Ascending aorta (tissue), 2 donors: Measurements from ENCODE around the gene POC1A. TPM values are rescaled to one million over a fixed set of nuclear protein-coding genes. Genes with fewer than 3 reads are reported as not detected.
A peak's percentile ranks its signal among the peaks of the same experiment; 100 is the strongest.
"Not testable (repeated sequence)": the region's sequence is repeated elsewhere in the genome, so short reads cannot be mapped to it uniquely, and the experiment has no call there.

Experiments
- DNase-seq, 2 donors: peaks; one replicate each; pipeline ENCODE4 v3.0.0-alpha.2; 2019; ENCODE audit warnings: low spot score in 2 of 2
- H3K27ac ChIP-seq, 2 donors: fragments of 200-600 bp; sonication (generic); one replicate each; pipeline ENCODE4 v1.5.1; 2016 to 2017; ENCODE audit warnings: mild to moderate bottlenecking in 1 of 2
- H3K27me3 ChIP-seq: fragments of 200-600 bp; sonication (generic); one replicate; pipeline ENCODE4 v1.5.1; 2017
- H3K36me3 ChIP-seq, 2 donors: fragments of 200-600 bp; sonication (generic); one replicate each; pipeline ENCODE4 v1.5.1; 2016
- H3K4me1 ChIP-seq, 2 donors: fragments of 200-600 bp; sonication (generic); one replicate each; pipeline ENCODE4 v1.5.1; 2016 to 2017; ENCODE audit warnings: mild to moderate bottlenecking in 1 of 2
- H3K4me3 ChIP-seq, 2 donors: fragments of 200-600 bp; sonication (generic); one replicate each; pipeline ENCODE4 v1.5.1; 2016 to 2017; ENCODE audit warnings: mild to moderate bottlenecking in 1 of 2
- H3K9me3 ChIP-seq, 2 donors: fragments of 200-600 bp; sonication (generic); one replicate each; pipeline ENCODE4 v1.5.1; 2016
- CTCF ChIP-seq, 3 experiments: fragments of 200-600 bp in 2 of 3; fragments of 450-650 bp in 1 of 3; sonication (generic) in 2 of 3; IDR thresholded peaks; one replicate each; pipeline ENCODE4 v1.5.1; 2016 to 2019; ENCODE audit warnings: antibody characterized with exemption in 3 of 3, mild to moderate bottlenecking in 1 of 3, moderate library complexity in 1 of 3
- intact Hi-C: fragments of 100-400 bp; cut with DNase I; formaldehyde crosslinking; loops from one replicate; pipeline ENCODE4 v1.15.1; 2023
- total RNA-seq: library from RNA; depleted of rRNA; stranded (reverse); fragments of >200 nt; gene quantifications from one replicate; pipeline ENCODE4 v1.1.0, GENCODE V29; 2016

Gene POC1A
- total RNA-seq, 1 donor from 2014 or later, result not detected

- peak overlapping the region in 1 of 2 donors; percentile 3 for H3K27ac ChIP-seq
Measured at GRCh38 chr3:52037291-52037690, 116.9 kb downstream of the POC1A start.

DNA sequence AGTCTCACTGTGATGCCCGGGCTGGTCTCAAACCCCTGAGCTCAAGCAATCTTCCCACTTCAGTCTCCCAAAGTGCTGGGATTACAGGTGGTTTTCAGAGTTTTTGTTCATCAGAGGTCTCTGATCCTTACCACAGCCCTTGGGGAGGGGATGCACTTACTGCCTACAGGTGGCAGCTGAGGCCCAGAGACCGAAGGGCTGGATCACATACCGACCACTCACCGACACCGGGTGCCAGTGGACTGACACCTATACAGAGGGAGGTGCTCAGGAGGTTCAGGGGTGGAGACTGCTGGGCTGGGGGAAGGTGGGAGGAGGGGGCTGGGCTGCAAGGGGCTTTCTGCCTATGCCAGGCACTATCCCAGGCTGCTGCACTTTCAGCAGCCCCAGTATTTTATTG, 117.4 kb downstream of the POC1A start:
- no peaks in the 10 kb centered on the region for H3K36me3 ChIP-seq
- no peak for TF ChIP-seq CTCF (IDR thresholded peaks at IDR 0.05)
- H3K4me3 ChIP-seq, result no peak overlapping the region
- H3K27me3 ChIP-seq, result no peaks in the 10 kb centered on the region
- no peaks in the 10 kb centered on the region for H3K9me3 ChIP-seq
- intact Hi-C loops, result no loop called here
- H3K4me1 ChIP-seq, result peaks cover 4 to 10% of the 10 kb centered on the region in 2 donors
- H3K27ac ChIP-seq, result no peak overlapping the region
- DNase-seq, result no peak

More at GRCh38 chr3:52037291-52037690, 116.9 kb downstream of the POC1A start:
- no peak for TF ChIP-seq CTCF (IDR thresholded peaks at IDR 0.05)
- Histone ChIP-seq H3K4me3 (no peak overlapping the region), H3K27me3 (no peaks in the 10 kb centered on the region), H3K9me3 (no peaks in the 10 kb centered on the region), H3K4me1 (peaks cover 4 to 10% of the 10 kb centered on the region in 2 donors), H3K36me3 (no peaks in the 10 kb centered on the region)
- DNase-seq, result no peak
- intact Hi-C loops, result no loop called here

GRCh38 chr3:52036222-52036694, 118.0 kb downstream of the POC1A start:
- no peaks in the 10 kb centered on the region for H3K9me3 ChIP-seq
- no peak overlapping the region for H3K27ac ChIP-seq
- no peaks in the 10 kb centered on the region for H3K36me3 ChIP-seq
- no peak overlapping the region for H3K4me3 ChIP-seq
- intact Hi-C loops, result no loop called here
- TF ChIP-seq CTCF (IDR thresholded peaks at IDR 0.05), result no peak
- H3K4me1 ChIP-seq, result peaks cover 4 to 10% of the 10 kb centered on the region in 2 donors
- no peaks in the 10 kb centered on the region for H3K27me3 ChIP-seq
- DNase-seq, result no peak

DNA sequence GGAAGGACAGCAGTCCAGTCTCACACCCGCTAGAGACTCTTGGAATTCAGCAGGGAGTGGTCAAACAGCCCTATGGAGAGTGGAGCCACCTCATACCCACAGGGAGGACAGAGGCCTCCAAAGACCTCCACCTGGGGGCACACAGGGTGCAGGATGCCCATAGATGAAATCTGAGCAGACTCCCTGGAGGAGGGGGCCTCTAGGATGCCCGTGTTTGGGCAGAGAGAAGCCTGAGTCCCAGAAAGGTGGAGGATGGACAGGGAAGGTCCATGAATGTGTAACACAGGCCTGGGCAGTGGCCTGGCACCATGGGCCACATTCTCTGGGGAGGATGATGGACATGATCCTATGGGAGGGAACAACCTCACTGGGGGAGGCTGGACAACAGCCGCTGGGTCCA, 119.6 kb downstream of the POC1A start:
- no peak overlapping the region for H3K4me3 ChIP-seq
- TF ChIP-seq CTCF (IDR thresholded peaks at IDR 0.05), result no peak
- H3K36me3 ChIP-seq, result no peaks in the 10 kb centered on the region
- no peaks in the 10 kb centered on the region for H3K27me3 ChIP-seq
- H3K9me3 ChIP-seq, result no peaks in the 10 kb centered on the region
- no peak overlapping the region for H3K27ac ChIP-seq
- H3K4me1 ChIP-seq, result peaks cover 0 to 3% of the 10 kb centered on the region in 2 donors
- intact Hi-C loops, result no loop called here
- no peak for DNase-seq

- H3K27me3 ChIP-seq, result no peaks in the 10 kb centered on the region
- no peak for DNase-seq
- no peak for TF ChIP-seq CTCF (IDR thresholded peaks at IDR 0.05)
- H3K4me3 ChIP-seq, result no peak overlapping the region
- no peak overlapping the region for H3K27ac ChIP-seq
- H3K36me3 ChIP-seq, result no peaks in the 10 kb centered on the region
- intact Hi-C loops, result no loop called here
- H3K4me1 ChIP-seq, result no peaks in the 10 kb centered on the region
- H3K9me3 ChIP-seq, result no peaks in the 10 kb centered on the region
Measured at GRCh38 chr3:52034212-52034611, 120.0 kb downstream of the POC1A start.

DNA sequence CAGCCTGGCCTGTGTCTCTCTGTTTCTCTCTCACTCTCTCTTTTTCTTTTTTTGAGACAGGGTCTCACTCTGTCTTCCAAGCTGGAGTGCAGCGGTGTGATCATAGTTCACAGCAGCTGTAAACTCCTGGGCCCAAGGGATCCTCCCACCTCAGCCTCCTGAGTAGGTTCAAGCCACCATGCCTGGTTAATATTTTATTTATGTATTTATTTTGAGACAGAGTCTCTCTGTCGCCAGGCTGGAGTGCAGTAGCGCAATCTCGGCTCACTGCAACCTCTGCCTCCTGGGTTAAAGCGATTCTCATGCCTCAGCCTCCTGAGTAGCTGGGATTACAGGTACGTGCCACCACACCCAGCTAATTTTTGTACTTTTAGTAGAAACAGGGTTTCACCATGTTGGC, 120.5 kb downstream of the POC1A start:
- H3K27ac ChIP-seq, H3K4me1 ChIP-seq, H3K4me3 ChIP-seq, H3K36me3 ChIP-seq, H3K9me3 ChIP-seq, H3K27me3 ChIP-seq, intact Hi-C loops, DNase-seq: not testable (repeated sequence)
